Astrocyte (in vitro differentiated cells and primary cell): Measurements from ENCODE around the gene CELF4.

Source experiments
- EZH2 ChIP-seq: IDR thresholded peaks from 2 replicates; pipeline ENCODE4 v1.6.1; 2012; ENCODE audit warnings: mild to moderate bottlenecking, low read length, inconsistent platforms; ENCODE audit not compliant: insufficient read depth
- TF ChIP-seq, protein P1 (sequence below): IDR thresholded peaks from 2 replicates; pipeline ENCODE4 v1.5.1; 2011; ENCODE audit warnings: low read depth, mild to moderate bottlenecking, inconsistent platforms, low read length, moderate library complexity; ENCODE audit not compliant: insufficient read depth

DNA sequence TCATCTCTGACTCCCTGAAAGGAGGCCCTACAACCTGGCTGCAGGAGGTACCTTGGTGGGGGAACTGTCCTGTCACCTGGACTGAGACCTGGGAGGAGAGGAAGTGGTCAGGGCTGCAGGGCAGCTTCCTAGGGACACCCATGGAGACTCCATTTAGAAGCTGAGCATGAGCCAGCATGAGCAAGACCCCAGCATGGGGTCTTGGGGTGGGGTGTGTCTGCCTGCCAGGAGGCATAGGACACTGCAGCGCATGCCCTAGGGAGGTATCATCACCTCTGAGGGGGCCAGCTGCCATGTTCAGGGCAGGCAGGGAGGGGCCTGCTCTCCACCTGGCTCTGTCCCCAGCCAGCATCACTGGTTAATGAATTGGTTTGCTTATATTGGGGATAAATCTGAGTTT lies 249.7 kb downstream of the CELF4 start:
- TF ChIP-seq, protein P1, sequence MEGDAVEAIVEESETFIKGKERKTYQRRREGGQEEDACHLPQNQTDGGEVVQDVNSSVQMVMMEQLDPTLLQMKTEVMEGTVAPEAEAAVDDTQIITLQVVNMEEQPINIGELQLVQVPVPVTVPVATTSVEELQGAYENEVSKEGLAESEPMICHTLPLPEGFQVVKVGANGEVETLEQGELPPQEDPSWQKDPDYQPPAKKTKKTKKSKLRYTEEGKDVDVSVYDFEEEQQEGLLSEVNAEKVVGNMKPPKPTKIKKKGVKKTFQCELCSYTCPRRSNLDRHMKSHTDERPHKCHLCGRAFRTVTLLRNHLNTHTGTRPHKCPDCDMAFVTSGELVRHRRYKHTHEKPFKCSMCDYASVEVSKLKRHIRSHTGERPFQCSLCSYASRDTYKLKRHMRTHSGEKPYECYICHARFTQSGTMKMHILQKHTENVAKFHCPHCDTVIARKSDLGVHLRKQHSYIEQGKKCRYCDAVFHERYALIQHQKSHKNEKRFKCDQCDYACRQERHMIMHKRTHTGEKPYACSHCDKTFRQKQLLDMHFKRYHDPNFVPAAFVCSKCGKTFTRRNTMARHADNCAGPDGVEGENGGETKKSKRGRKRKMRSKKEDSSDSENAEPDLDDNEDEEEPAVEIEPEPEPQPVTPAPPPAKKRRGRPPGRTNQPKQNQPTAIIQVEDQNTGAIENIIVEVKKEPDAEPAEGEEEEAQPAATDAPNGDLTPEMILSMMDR, result no peak
- TF ChIP-seq EZH2, result no peak
